Astrocyte of the cerebellum (primary cell): ENCODE measurements around the gene ITGAL.
"Not testable (repeated sequence)": the region's sequence is repeated elsewhere in the genome, so short reads cannot be mapped to it uniquely, and the experiment has no call there.

Experiments
- DNase-seq: peaks from one replicate; pipeline ENCODE4 v3.0.0-alpha.2; 2011; ENCODE audit warnings: low read depth
- H3K4me3 ChIP-seq: 2 replicates; pipeline ENCODE4 v1.5.1; 2011; ENCODE audit warnings: mild to moderate bottlenecking, low read depth, low read length, moderate library complexity
- in situ Hi-C: cut with HindIII; loops from 2 replicates; pipeline ENCODE4 v1.10.0; 2017; ENCODE audit warnings: low sequenced_read_pairs
- TF ChIP-seq, protein P1 (sequence below): IDR thresholded peaks from 2 replicates; pipeline ENCODE4 v1.5.1; 2012; ENCODE audit warnings: low read length, low read depth, moderate library complexity, mild to moderate bottlenecking; ENCODE audit errors: missing control alignments

ITGAL gene

GRCh38 chr16:30470632-30470995 is 1.9 kb upstream of the ITGAL start:
- in situ Hi-C loops: no loop called here
- no peak overlapping the region for H3K4me3 ChIP-seq
- TF ChIP-seq, protein P1, sequence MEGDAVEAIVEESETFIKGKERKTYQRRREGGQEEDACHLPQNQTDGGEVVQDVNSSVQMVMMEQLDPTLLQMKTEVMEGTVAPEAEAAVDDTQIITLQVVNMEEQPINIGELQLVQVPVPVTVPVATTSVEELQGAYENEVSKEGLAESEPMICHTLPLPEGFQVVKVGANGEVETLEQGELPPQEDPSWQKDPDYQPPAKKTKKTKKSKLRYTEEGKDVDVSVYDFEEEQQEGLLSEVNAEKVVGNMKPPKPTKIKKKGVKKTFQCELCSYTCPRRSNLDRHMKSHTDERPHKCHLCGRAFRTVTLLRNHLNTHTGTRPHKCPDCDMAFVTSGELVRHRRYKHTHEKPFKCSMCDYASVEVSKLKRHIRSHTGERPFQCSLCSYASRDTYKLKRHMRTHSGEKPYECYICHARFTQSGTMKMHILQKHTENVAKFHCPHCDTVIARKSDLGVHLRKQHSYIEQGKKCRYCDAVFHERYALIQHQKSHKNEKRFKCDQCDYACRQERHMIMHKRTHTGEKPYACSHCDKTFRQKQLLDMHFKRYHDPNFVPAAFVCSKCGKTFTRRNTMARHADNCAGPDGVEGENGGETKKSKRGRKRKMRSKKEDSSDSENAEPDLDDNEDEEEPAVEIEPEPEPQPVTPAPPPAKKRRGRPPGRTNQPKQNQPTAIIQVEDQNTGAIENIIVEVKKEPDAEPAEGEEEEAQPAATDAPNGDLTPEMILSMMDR: no peak
- DNase-seq: no peak

DNA sequence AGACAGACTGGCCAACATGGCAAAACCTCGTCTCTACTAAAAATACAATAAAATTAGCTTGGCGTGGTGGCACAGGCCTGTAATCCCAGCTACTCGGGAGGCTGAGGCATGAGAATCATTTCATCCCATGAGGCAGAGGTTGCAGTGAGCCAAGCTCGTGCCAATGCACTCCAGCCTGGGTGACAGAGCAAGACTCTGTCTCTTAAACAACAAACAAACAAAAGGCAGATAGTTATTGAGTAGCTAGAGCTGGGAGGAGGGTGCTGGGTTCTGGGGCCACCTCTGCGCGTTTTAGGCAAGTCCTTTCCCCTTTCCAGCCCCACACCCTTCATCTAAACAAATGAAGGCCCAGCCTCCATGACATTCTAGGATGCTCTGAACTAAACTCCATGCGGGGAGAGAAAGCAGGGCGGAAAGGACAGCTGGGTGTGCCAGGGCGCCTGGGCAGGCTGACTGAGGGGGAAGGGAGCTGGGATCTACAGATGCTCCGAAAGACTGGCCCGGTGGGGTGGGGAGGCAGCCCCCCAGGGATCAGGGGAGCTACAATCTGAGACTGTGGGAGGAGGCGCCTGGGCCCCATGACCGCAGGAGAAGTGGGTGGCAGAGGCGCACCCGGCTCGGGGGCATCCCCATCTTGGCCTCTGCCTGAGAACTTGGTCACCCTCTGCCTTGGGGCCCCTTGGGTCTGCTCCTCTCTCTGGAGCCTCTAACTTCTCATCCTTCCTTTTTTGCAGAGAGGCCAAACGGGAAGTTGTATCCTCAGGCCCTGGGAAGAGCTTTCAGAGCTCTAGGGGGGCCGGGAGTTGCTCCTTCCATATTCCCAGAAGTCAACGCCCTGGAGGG is 910 bp downstream of the ITGAL start:
- TF ChIP-seq, protein P1: no peak
- DNase-seq: no peak
- in situ Hi-C loops: no loop called here
- no peak overlapping the region for H3K4me3 ChIP-seq

DNA sequence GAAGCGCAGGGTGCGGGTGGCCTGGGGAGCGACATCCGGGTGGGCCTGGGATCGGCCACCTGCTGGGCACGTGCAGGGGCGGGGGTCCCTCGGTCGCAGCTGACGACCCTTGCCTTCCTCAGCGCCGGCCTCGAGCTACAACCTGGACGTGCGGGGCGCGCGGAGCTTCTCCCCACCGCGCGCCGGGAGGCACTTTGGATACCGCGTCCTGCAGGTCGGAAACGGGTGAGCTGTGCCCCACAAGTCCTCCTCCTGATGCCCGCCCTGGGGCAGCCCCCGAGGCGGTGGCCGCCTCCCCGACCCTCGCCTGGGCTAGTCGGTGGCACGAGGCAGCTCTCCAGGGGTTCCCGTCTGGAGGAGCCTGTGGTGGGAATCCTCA is 1.5 kb downstream of the ITGAL start:
- DNase-seq: no peak
- TF ChIP-seq, protein P1: no peak
- H3K4me3 ChIP-seq: no peak overlapping the region
- in situ Hi-C loops: no loop called here

DNA sequence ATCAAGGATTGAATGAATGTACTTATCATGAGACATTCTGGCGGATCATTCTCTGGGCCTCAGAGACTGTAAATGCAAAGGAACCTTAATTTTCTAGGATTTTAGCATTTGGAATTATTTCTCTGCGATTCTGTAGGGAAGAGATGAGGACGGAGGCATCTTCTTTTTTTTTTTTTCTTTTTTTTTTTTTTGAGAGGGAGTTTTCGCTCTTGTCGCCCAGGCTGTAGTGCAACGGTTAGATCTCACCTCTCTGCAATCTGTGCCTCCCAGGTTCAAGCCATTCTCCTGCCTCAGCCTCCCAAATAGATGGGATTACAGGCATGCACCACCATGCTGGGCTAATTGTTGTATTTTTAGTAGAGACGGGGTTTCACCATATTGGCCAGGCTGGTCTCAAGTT is 2.1 kb downstream of the ITGAL start:
- no peak for DNase-seq
- TF ChIP-seq, protein P1: no peak
- in situ Hi-C loops: no loop called here
- no peak overlapping the region for H3K4me3 ChIP-seq

GRCh38 chr16:30476991-30477390 is 4.4 kb downstream of the ITGAL start:
- TF ChIP-seq, protein P1: no peak
- in situ Hi-C loops: no loop called here
- DNase-seq: no peak
- H3K4me3 ChIP-seq: no peak overlapping the region

DNA sequence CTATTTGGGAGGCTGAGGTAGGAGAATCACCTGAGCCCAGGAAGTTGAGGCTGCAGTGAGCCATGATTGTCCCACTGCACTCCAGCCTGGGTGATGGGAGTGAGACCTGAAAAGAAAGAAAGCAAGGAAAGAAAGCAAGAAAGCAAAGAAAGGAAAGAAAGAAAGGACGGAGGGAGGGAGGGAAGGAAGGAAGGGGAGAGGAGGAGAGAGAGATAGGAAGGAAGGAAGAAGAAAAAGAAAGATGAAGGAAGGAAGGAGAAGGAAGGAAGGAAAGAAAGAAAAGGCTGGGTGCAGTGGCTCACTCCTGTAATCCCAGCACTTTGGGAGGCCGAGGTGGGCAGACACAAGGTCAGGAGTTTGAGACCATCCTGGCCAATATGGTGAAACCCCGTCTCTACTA is 5.2 kb downstream of the ITGAL start:
- DNase-seq, in situ Hi-C loops, H3K4me3 ChIP-seq: not testable (repeated sequence)

DNA sequence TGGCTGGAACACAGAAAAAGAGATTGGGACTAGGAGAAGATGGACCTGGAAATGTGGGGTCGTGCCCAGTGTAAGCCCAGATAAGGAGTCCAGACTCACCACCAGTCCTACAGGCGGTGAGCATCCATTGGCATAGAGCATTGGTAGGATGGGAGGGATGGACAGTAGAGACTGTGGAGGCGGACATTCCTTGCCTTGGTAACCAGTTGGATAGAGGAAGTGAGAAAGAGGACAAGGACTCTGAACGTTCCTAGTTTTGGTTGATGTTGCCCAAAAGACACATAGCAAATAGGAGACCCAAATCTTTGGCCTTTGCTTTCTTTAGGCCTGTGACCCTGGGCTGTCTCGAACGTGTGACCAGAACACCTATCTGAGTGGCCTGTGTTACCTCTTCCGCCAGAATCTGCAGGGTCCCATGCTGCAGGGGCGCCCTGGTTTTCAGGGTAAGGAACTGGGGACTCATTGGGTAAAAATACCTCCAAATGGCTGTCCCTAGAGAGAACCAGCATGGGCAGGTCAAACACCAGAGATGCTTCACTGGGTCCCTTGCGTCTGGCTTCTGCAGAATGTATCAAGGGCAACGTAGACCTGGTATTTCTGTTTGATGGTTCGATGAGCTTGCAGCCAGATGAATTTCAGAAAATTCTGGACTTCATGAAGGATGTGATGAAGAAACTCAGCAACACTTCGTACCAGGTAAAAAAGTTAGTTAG is 6.4 kb downstream of the ITGAL start:
- TF ChIP-seq, protein P1: no peak
- H3K4me3 ChIP-seq: no peak overlapping the region
- in situ Hi-C loops: no loop called here
- no peak for DNase-seq
